Activated CD4-positive, alpha-beta memory T cell treated with anti-CD3 and anti-CD28 coated beads for 36 hours (primary cell): ENCODE data around the gene CPD. TPM values are rescaled to one million over a fixed set of nuclear protein-coding genes. Genes with fewer than 3 reads are reported as not detected.

Experiments
- CTCF ChIA-PET: fragments of 350-600 bp; sonication (Branson Sonifier 250); formaldehyde crosslinking; loops from one replicate; lab custom pipeline; 2021; ENCODE audit warnings: antibody characterized with exemption, inconsistent platforms; lab: Charles Lee
- POLR2A ChIA-PET: fragments of 350-600 bp; sonication (Branson Sonifier 250); formaldehyde crosslinking; loops from one replicate; lab custom pipeline; 2021; ENCODE audit warnings: antibody characterized with exemption; lab: Charles Lee
- DNase-seq: peaks from one replicate; pipeline ENCODE4 v3.0.0-alpha.2; 2020
- H3K27ac Mint-ChIP-seq: one replicate; pipeline ENCODE4 v1.8.0; 2021; ENCODE audit warnings: mixed read lengths
- H3K27me3 Mint-ChIP-seq: one replicate; pipeline ENCODE4 v1.8.0; 2021; ENCODE audit warnings: mixed read lengths
- H3K36me3 Mint-ChIP-seq: one replicate; pipeline ENCODE4 v1.8.0; 2021; ENCODE audit warnings: mixed read lengths
- H3K4me1 Mint-ChIP-seq: one replicate; pipeline ENCODE4 v1.8.0; 2021; ENCODE audit warnings: low read depth, mixed read lengths
- H3K4me3 Mint-ChIP-seq: one replicate; pipeline ENCODE4 v1.8.0; 2021; ENCODE audit warnings: mild to moderate bottlenecking, mixed read lengths
- H3K9me3 Mint-ChIP-seq: one replicate; pipeline ENCODE4 v1.8.0; 2021; ENCODE audit warnings: mixed read lengths
- intact Hi-C: fragments of 100-400 bp; cut with micrococcal nuclease; formaldehyde crosslinking; loops from one replicate; pipeline ENCODE4 v1.15.1; 2023
- total RNA-seq, 2 experiments: library from RNA; stranded (reverse); gene quantifications; one replicate each; pipeline ENCODE4 v1.2.3, GENCODE V29; 2021

The CPD gene
- total RNA-seq = 10 to 100 TPM; 34.1 to 34.3 TPM

DNA sequence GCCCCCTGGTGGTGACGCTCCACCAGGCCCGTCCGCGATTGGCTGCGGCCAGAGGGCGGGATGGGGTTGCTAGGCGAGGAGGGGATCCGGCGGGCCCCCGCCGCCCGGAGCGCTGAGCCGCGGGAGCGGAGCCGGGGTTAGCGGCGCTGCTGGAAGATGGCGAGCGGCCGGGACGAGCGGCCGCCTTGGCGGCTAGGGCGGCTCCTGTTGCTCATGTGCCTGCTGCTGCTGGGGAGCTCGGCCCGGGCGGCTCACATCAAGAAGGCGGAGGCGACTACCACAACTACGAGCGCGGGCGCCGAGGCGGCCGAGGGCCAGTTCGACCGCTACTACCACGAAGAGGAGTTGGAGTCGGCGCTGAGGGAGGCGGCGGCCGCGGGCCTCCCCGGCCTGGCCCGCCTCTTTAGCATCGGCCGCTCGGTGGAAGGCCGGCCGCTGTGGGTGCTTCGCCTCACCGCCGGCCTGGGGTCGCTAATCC lies at the start of gene CPD:
Gene CPD (plus strand): TSS at position 103 of the 478 bp plus-strand sequence. CDS start 54 bp downstream, at position 157.
- Mint-ChIP-seq H3K36me3 (peaks cover 2% of the 10 kb centered on the region), H3K27ac (peak within 1 kb of the TSS; percentile 75), H3K9me3 (no peaks in the 10 kb centered on the region), H3K4me3 (peak within 1 kb of the TSS; percentile 82), H3K4me1 (peaks cover 65% of the 10 kb centered on the region), H3K27me3 (no peaks in the 10 kb centered on the region)
- DNase-seq = peak; percentile 98
- intact Hi-C loops = loop anchor here (1.0 to 10.0 kb wide), 4 partner anchors 15 to 336 kb away; partner anchors contain the start of gene GOSR1
- ChIA-PET CTCF (interaction anchor here (0.9 to 3.0 kb wide), 5 partner anchors 38 to 274 kb away, joined by 3 to 15 read pairs (median 5); no protein-coding TSS in a partner anchor), POLR2A (interaction anchor here (0.7 to 1.7 kb wide), 3 partner anchors 15 to 87 kb away, joined by 3 to 9 read pairs (median 4); partner anchors contain the start of gene BLMH)

- Mint-ChIP-seq H3K4me3 (peak overlapping the region; percentile 61), H3K36me3 (peaks cover 2% of the 10 kb centered on the region), H3K27ac (peak overlapping the region; percentile 84), H3K27me3 (no peaks in the 10 kb centered on the region), H3K9me3 (no peaks in the 10 kb centered on the region), H3K4me1 (peaks cover 51% of the 10 kb centered on the region)
- intact Hi-C loops = loop anchor here (1.0 to 10.0 kb wide), 9 partner anchors 8 to 228 kb away; partner anchors contain the start of genes BLMH, CPD, NSRP1 and SLC6A4
- DNase-seq = peak; percentile 75
- CTCF ChIA-PET = interaction anchor here (0.6 to 10.6 kb wide), 7 partner anchors 32 to 237 kb away, joined by 3 to 137 read pairs (median 4); partner anchors contain the start of gene BLMH
- POLR2A ChIA-PET = interaction anchor here (1.0 to 2.1 kb wide), 2 partner anchors 32 to 40 kb away, joined by 12 read pairs; partner anchors contain the start of gene BLMH
Measured at GRCh38 chr17:30332057-30332542, 46.6 kb upstream of the CPD start.

- Mint-ChIP-seq H3K36me3 (peaks cover 2% of the 10 kb centered on the region), H3K27ac (peak within 1 kb of the TSS; percentile 84), H3K4me1 (peaks cover 49% of the 10 kb centered on the region), H3K27me3 (no peaks in the 10 kb centered on the region), H3K9me3 (no peaks in the 10 kb centered on the region), H3K4me3 (no peak within 1 kb of the TSS)
- intact Hi-C loops = loop anchor here (2.0 to 10.0 kb wide), 2 partner anchors 39 to 99 kb away; partner anchors contain the start of gene SLC6A4
- DNase-seq = no peak
- ChIA-PET CTCF (interaction anchor here (0.9 to 10.6 kb wide), 7 partner anchors 10 to 229 kb away, joined by 3 to 137 read pairs (median 8); partner anchors contain the start of gene BLMH), POLR2A (no interaction called here)
Measured at GRCh38 chr17:30333503-30334360, 45.0 kb upstream of the CPD start, which contains the start of gene TMIGD1. TMIGD1 (minus strand) TSS chr17:30334057; CDS start chr17:30332133, 1,924 bp downstream.

GRCh38 chr17:30334421-30334820 lies 44.3 kb upstream of the CPD start:
- CTCF ChIA-PET = interaction anchor here (0.8 to 10.6 kb wide), 12 partner anchors 11 to 230 kb away, joined by 3 to 137 read pairs (median 8); partner anchors contain the start of genes BLMH and SLC6A4
- H3K4me1 Mint-ChIP-seq = peaks cover 47% of the 10 kb centered on the region
- no peak for DNase-seq
- H3K36me3 Mint-ChIP-seq = peaks cover 2% of the 10 kb centered on the region
- intact Hi-C loops = loop anchor here (10.0 kb wide), 1 partner anchor 100 kb away; the partner anchor contains the start of gene SLC6A4
- POLR2A ChIA-PET = interaction anchor here (1.4 kb wide), 1 partner anchor 43 kb away, joined by 3 read pairs; no protein-coding TSS in a partner anchor
- H3K9me3 Mint-ChIP-seq = no peaks in the 10 kb centered on the region
- H3K27me3 Mint-ChIP-seq = no peaks in the 10 kb centered on the region
- no peak overlapping the region for H3K4me3 Mint-ChIP-seq
- H3K27ac Mint-ChIP-seq = no peak overlapping the region

DNA sequence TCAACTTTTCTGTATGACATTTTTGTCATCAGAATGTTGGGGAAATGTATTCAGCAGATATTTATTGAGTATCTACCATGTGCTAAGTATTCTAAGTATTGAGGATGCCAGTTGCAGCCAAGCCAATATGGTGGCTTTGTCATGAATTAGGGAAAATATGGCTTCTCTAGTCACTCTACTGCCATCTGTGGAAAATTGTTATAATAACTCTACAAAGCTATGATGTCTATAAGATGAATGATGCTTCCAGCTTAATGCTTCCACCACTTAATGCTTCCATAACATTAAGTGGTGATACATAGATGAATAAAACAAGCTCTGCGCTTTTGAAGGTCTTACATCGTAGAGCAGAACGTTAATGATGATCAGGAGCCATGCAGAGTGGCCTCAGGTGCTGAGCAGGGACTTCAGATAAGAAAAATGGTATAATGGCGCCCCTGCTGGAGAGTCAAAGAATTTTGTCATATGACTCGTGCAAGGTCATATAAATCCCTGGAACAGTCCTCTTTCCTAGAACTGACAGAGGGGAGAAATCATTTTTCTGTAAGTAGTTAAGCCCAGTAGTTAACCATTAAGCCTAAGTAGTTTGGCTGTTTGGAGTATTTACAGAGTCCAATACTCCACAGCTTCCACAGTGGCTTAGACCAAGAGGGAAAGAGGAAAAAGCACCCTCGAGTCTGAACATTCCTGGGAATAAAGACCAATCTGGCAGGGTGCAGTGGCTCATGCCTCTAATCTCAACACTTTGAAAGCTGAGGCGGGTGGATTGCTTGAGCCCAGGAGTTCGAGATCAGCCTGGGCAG lies 42.2 kb upstream of the CPD start:
- H3K27ac Mint-ChIP-seq = no peak overlapping the region
- no peaks in the 10 kb centered on the region for H3K9me3 Mint-ChIP-seq
- peaks cover 2% of the 10 kb centered on the region for H3K36me3 Mint-ChIP-seq
- CTCF ChIA-PET = interaction anchor here (0.6 to 10.6 kb wide), 57 partner anchors 9 to 238 kb away, joined by 3 to 137 read pairs (median 5); partner anchors contain the start of genes BLMH, CPD, GOSR1 and NSRP1
- peak overlapping the region; percentile 13 for H3K4me3 Mint-ChIP-seq
- H3K27me3 Mint-ChIP-seq = no peaks in the 10 kb centered on the region
- intact Hi-C loops = loop anchor here (1.0 to 10.0 kb wide), 5 partner anchors 37 to 232 kb away; partner anchors contain the start of genes BLMH and SLC6A4
- POLR2A ChIA-PET = interaction anchor here (0.9 to 1.9 kb wide), 5 partner anchors 27 to 232 kb away, joined by 3 to 6 read pairs (median 3); partner anchors contain the start of gene NSRP1
- peak; percentile 68 for DNase-seq
- H3K4me1 Mint-ChIP-seq = peaks cover 37% of the 10 kb centered on the region

- Mint-ChIP-seq H3K27ac (no peak overlapping the region), H3K4me3 (no peak overlapping the region), H3K9me3 (no peaks in the 10 kb centered on the region), H3K36me3 (no peaks in the 10 kb centered on the region), H3K4me1 (peaks cover 30% of the 10 kb centered on the region), H3K27me3 (no peaks in the 10 kb centered on the region)
- ChIA-PET POLR2A (no interaction called here), CTCF (interaction anchor here (1.0 to 10.6 kb wide), 28 partner anchors 8 to 239 kb away, joined by 3 to 137 read pairs (median 8); partner anchors contain the start of genes BLMH and CPD)
- intact Hi-C loops = loop anchor here (10.0 kb wide), 1 partner anchor 103 kb away; the partner anchor contains the start of gene SLC6A4
- DNase-seq = no peak
Measured at GRCh38 chr17:30337393-30337999, 41.2 kb upstream of the CPD start.

DNA sequence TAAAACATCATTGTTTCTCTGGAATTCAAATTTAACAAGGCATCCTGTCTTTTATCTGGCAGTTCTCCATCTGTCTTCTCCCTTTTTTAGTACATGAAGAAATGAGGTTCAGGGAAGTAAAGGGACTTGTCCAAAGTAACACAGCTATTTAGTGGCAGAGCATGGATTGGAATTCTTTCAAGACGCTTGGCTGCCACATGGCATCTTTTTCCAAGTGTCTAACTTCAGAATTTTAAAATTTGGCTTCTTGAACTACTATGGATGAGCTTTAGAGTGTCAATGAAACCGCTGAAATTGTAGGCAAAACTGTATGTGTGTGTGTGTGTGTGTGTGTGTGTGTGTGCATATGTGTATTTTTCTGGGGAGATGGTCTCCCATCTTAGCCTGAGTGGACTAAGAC lies 39.6 kb upstream of the CPD start:
- Mint-ChIP-seq H3K4me3 (no peak overlapping the region), H3K9me3 (no peaks in the 10 kb centered on the region), H3K27ac (no peak overlapping the region), H3K4me1 (peaks cover 16% of the 10 kb centered on the region), H3K36me3 (no peaks in the 10 kb centered on the region), H3K27me3 (no peaks in the 10 kb centered on the region)
- DNase-seq = no peak
- ChIA-PET POLR2A (no interaction called here), CTCF (interaction anchor here (0.7 to 10.6 kb wide), 23 partner anchors 9 to 343 kb away, joined by 3 to 137 read pairs (median 6); partner anchors contain the start of genes CPD and GOSR1)
- intact Hi-C loops = loop anchor here (10.0 kb wide), 1 partner anchor 104 kb away; the partner anchor contains the start of gene SLC6A4

DNA sequence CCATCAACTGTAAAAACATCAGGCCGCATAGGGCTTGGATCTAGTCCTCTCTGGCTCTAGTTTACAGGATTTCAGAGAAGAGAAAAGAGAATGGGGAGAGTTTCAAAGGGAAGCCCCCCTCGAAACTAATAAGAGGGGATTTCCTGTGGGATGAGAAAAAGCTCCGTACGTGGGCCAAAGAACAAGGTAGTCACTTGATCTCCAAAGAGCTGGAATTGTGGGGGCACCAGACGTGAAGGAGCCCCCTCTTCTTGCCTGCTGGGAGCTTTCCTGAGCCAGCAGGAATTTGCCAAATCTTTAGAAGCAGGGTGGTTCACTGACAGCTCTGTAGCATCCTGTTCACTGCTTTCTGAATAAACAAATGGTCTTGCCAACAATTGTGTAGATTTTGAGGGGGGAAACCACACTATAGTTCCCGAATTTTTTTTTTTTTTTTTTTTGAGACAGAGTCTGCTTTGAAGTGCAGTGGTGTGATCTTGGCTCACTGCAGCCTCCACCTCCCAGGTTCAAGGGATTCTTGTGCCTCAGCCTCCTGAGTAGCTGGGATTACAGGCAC lies 37.8 kb upstream of the CPD start:
- intact Hi-C loops = loop anchor here (1.0 to 2.0 kb wide), 3 partner anchors 22 to 374 kb away; partner anchors contain the start of gene GOSR1
- ChIA-PET CTCF (interaction anchor here (0.7 to 10.6 kb wide), 32 partner anchors 9 to 366 kb away, joined by 3 to 137 read pairs (median 4); partner anchors contain the start of genes BLMH and GOSR1), POLR2A (interaction anchor here (0.6 to 1.4 kb wide), 3 partner anchors 8 to 1046 kb away, joined by 3 read pairs; partner anchors contain the start of genes GOSR1 and NUFIP2)
- Mint-ChIP-seq H3K27me3 (no peaks in the 10 kb centered on the region), H3K36me3 (no peaks in the 10 kb centered on the region), H3K4me3 (no peak overlapping the region), H3K9me3 (no peaks in the 10 kb centered on the region), H3K27ac (no peak overlapping the region), H3K4me1 (peaks cover 19% of the 10 kb centered on the region)
- DNase-seq = no peak

DNA sequence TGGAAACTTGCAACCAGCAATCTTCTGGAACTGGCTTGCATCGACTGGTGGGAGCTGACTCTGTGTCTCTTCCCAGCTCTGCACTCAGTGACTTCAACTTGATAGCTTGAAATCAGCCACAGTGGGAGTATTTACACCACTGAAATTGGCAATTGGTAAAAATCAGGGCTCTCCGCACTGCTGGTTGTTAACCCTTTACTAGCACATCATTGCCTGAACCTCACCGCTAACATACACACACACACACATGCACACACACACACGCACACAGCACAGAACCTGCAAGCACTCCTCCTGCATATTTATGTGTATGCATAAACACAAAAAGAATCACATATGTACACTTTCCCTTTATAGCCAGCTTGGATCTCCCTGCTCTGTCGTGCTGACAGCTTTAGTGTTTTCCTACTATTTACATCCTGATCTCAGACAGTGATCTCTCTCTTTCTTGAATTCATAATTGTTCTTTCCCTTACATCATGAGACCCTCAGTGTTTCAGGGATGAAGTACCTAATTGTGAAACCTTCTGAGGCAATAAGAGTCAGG lies 37.0 kb upstream of the CPD start:
- POLR2A ChIA-PET = interaction anchor here (0.6 to 1.4 kb wide), 2 partner anchors 22 to 135 kb away, joined by 3 read pairs; partner anchors contain the start of gene GOSR1

More for the DNA sequence above, 37.0 kb upstream of the CPD start:
- Mint-ChIP-seq H3K9me3 (no peaks in the 10 kb centered on the region), H3K4me1 (peaks cover 18% of the 10 kb centered on the region), H3K27me3 (no peaks in the 10 kb centered on the region), H3K27ac (no peak overlapping the region), H3K4me3 (no peak overlapping the region), H3K36me3 (no peaks in the 10 kb centered on the region)
- intact Hi-C loops = loop anchor here (2.0 kb wide), 2 partner anchors 21 to 135 kb away; partner anchors contain the start of gene GOSR1
- CTCF ChIA-PET = interaction anchor here (0.6 to 10.6 kb wide), 14 partner anchors 8 to 647 kb away, joined by 3 to 137 read pairs (median 6); partner anchors contain the start of gene SLC6A4
- DNase-seq = no peak
